SK-N-SH treated with all-trans-retinoic acid at 6 μM for 48 hours (cell line): ENCODE results near the gene GARNL3.

ENCODE experiments used
- ARNTL ChIP-seq: fragments of 450-650 bp; formaldehyde crosslinking; IDR thresholded peaks from 2 replicates; pipeline ENCODE4 v1.5.0; 2020; ENCODE audit warnings: low read depth, mild to moderate bottlenecking, moderate library complexity, borderline replicate concordance
- BACH2 ChIP-seq: fragments of 250-450 bp; sonication (Bioruptor Pico); IDR thresholded peaks from 2 replicates; pipeline ENCODE4 v1.9.0; 2021; ENCODE audit warnings: mild to moderate bottlenecking, borderline replicate concordance
- CSDC2 ChIP-seq: fragments of 250-450 bp; sonication (Bioruptor Pico); IDR thresholded peaks from 2 replicates; pipeline ENCODE4 v1.5.0; 2020; ENCODE audit warnings: mild to moderate bottlenecking, moderate library complexity
- ESRRG ChIP-seq: fragments of 250-450 bp; sonication (Bioruptor Pico); IDR thresholded peaks from 2 replicates; pipeline ENCODE4 v1.6.1; 2021; ENCODE audit warnings: mild to moderate bottlenecking
- GLIS3 ChIP-seq: fragments of 250-450 bp; sonication (Bioruptor Pico); IDR thresholded peaks from 2 replicates; pipeline ENCODE4 v1.5.0; 2020; ENCODE audit warnings: mild to moderate bottlenecking, moderate library complexity
- ISL1 ChIP-seq: fragments of 250-450 bp; sonication (Bioruptor Pico); IDR thresholded peaks from 2 replicates; pipeline ENCODE4 v2.1.2; 2022; ENCODE audit warnings: mild to moderate bottlenecking, moderate library complexity
- PATZ1 ChIP-seq: fragments of 250-450 bp; sonication (Bioruptor Pico); IDR thresholded peaks from 2 replicates; pipeline ENCODE4 v1.8.0; 2020; ENCODE audit warnings: mild to moderate bottlenecking, moderate library complexity, borderline replicate concordance
- PPARA ChIP-seq: fragments of 250-450 bp; sonication (Bioruptor Pico); IDR thresholded peaks from 2 replicates; pipeline ENCODE4 v1.5.0; 2020; ENCODE audit warnings: mild to moderate bottlenecking, borderline replicate concordance
- RARB ChIP-seq: fragments of 250-450 bp; sonication (Bioruptor Pico); IDR thresholded peaks from 2 replicates; pipeline ENCODE4 v1.8.0; 2021; ENCODE audit warnings: mild to moderate bottlenecking, moderate library complexity
- SNAI2 ChIP-seq: fragments of 250-450 bp; sonication (Bioruptor Pico); IDR thresholded peaks from 2 replicates; pipeline ENCODE4 v1.5.0; 2020; ENCODE audit warnings: mild to moderate bottlenecking, moderate library complexity
- TSHZ2 ChIP-seq: fragments of 250-450 bp; sonication (Bioruptor Pico); IDR thresholded peaks from 2 replicates; pipeline ENCODE4 v1.5.0; 2020; ENCODE audit warnings: mild to moderate bottlenecking, moderate library complexity
- ZFP3 ChIP-seq: fragments of 250-450 bp; sonication (Bioruptor Pico); IDR thresholded peaks from 2 replicates; pipeline ENCODE4 v1.5.0; 2020; ENCODE audit warnings: mild to moderate bottlenecking, moderate library complexity
- ZFP30 ChIP-seq: fragments of 450-650 bp; formaldehyde crosslinking; IDR thresholded peaks from 2 replicates; pipeline ENCODE4 v1.5.0; 2022; ENCODE audit warnings: mild to moderate bottlenecking, moderate library complexity
- ZNF8 ChIP-seq: fragments of 450-650 bp; formaldehyde crosslinking; IDR thresholded peaks from 2 replicates; pipeline ENCODE4 v1.5.0; 2020; ENCODE audit warnings: mild to moderate bottlenecking, moderate library complexity

- no peak for TF ChIP-seq CSDC2 (CRISPR knock-in tag)
- no peak for TF ChIP-seq TSHZ2
- no peak for TF ChIP-seq PPARA
- no peak for TF ChIP-seq BACH2
- no peak for TF ChIP-seq ARNTL (CRISPR knock-in tag)
- TF ChIP-seq GLIS3 = no peak
- no peak for TF ChIP-seq ZFP30 (CRISPR knock-in tag)
- TF ChIP-seq ISL1 (CRISPR knock-in tag) = no peak
- no peak for TF ChIP-seq SNAI2 (CRISPR knock-in tag)
- no peak for TF ChIP-seq RARB
- no peak for TF ChIP-seq ZFP3 (CRISPR knock-in tag)
- TF ChIP-seq ZNF8 (CRISPR knock-in tag) = no peak
- no peak for TF ChIP-seq PATZ1
- TF ChIP-seq ESRRG = no peak
Measured at GRCh38 chr9:127323393-127323792, 58.8 kb downstream of the GARNL3 start.
